Heart left ventricle (tissue), 16 donors: Measurements from ENCODE around the gene TLE4. TPM values are rescaled to one million over a fixed set of nuclear protein-coding genes. Genes with fewer than 3 reads are reported as not detected.
A peak's percentile ranks its signal among the peaks of the same experiment; 100 is the strongest.

Source experiments
- ATAC-seq, 4 donors: fragments of 200-7000 bp; cut with Tn5 transposase; one replicate each; pipeline ENCODE4 v1.9.1; 2020 to 2022; ENCODE audit warnings: moderate library complexity in 4 of 4, mild to moderate bottlenecking in 3 of 4, moderate number of reproducible peaks in 1 of 4
- DNase-seq, 5 donors: peaks; one replicate each; pipeline ENCODE4 v3.0.0-alpha.2; 2020
- H3K27ac ChIP-seq, 12 donors: fragments of 200-600 bp; sonication (generic) in 4 of 12; one replicate each; pipeline versions ENCODE4 v1.5.0 to v1.8.0; 2016 to 2022; ENCODE audit warnings: mild to moderate bottlenecking in 2 of 12
- H3K27me3 ChIP-seq, 9 donors: fragments of 200-600 bp; sonication (generic) in 2 of 9; one replicate each; pipeline versions ENCODE4 v1.5.1 to v1.8.0; 2016 to 2022; ENCODE audit warnings: mild to moderate bottlenecking in 3 of 9
- H3K36me3 ChIP-seq, 9 donors: fragments of 200-600 bp; sonication (generic) in 2 of 9; one replicate each; pipeline versions ENCODE4 v1.5.0 to v1.8.0; 2018 to 2022; ENCODE audit warnings: mild to moderate bottlenecking in 2 of 9
- H3K4me1 ChIP-seq, 12 donors: fragments of 200-600 bp; sonication (generic) in 4 of 12; one replicate each; pipeline versions ENCODE4 v1.5.0 to v1.8.0; 2016 to 2022; ENCODE audit warnings: mild to moderate bottlenecking in 3 of 12
- H3K4me3 ChIP-seq, 12 donors: fragments of 200-600 bp; sonication (generic) in 4 of 12; one replicate each; pipeline versions ENCODE4 v1.5.0 to v1.8.0; 2017 to 2022; ENCODE audit warnings: mild to moderate bottlenecking in 9 of 12, moderate library complexity in 4 of 12
- H3K9me3 ChIP-seq, 12 donors: fragments of 200-600 bp; sonication (generic) in 4 of 12; one replicate each; pipeline versions ENCODE4 v1.5.0 to v1.8.0; 2016 to 2022; ENCODE audit warnings: mild to moderate bottlenecking in 1 of 12
- POLR2A ChIP-seq, 2 donors: fragments of 450-650 bp; IDR thresholded peaks; one replicate each; pipeline ENCODE4 v1.6.1; 2017; ENCODE audit warnings: antibody characterized with exemption in 2 of 2, mild to moderate bottlenecking in 2 of 2, moderate library complexity in 2 of 2
- WGBS, 4 donors: extraction: QIAGEN DNeasy Blood & Tissue Kit in 2 of 4; methylation state at CpG; one replicate each; pipeline versions ENCODE4 v1.1.5 to v1.1.7; 2013 to 2018; 5-methylcytosine and 5-hydroxymethylcytosine counted together
- intact Hi-C, 10 donors: fragments of 100-400 bp; cut with DNase I; formaldehyde crosslinking; loops; one replicate each; pipeline versions ENCODE4 v1.11.1 to v1.14.2; 2022
- polyA plus RNA-seq, 2 donors: library from polyadenylated mRNA; stranded (reverse); fragments of 200-250 nt; gene quantifications; one replicate each; pipeline ENCODE4 v1.2.3, GENCODE V29; 2013
- total RNA-seq, 9 donors: library from RNA; depleted of rRNA in 2 of 9; stranded (reverse); fragments of >200 nt in 2 of 9; fragmentation: NEBNext Ultra II Directional in 3 of 9; extraction: Animal tissue kit (Norgen Biotek cat#: 25700) in 3 of 9; gene quantifications; one replicate each; pipeline versions ENCODE4 v1.1.0 to v1.2.4, GENCODE V29; 2016 to 2023
- TF ChIP-seq, protein P1 (sequence below), 12 donors: fragments of 200-600 bp; sonication (generic) in 4 of 12; IDR thresholded peaks; one replicate each; pipeline versions ENCODE4 v1.5.0 to v1.8.0; 2018 to 2022; ENCODE audit warnings: antibody characterized with exemption in 12 of 12, mild to moderate bottlenecking in 5 of 12
- donor health status: ischemic (EF 13 %, LVEDD 7.1; RV severe dilation, severe dysfunction).
- donor health status: healthy with polysubstance abuse.
- donor health status: DM: no; HTN: yes; CAD: no.
- donor health status: DM: no; HTN: no; CAD: no.
- donor health status: ischemic (EF 25% LVEDD 6.9; RV normal size, moderate dysfunction).
- donor health status: ischemic (EF 25% LVEDD 5.7; RV mildly dilated, moderate dysfunction).
- donor health status: healthy.
- donor health status: DM: yes; HTN: yes; CAD: no.
- donor health status: ischemic (EF 35%, LVEDD 5.7; RV mildly dilated, moderate dysfunction).
- donor health status: nonischemic (EF 11% LVEDD 7.7; RV severe dilation, severe dysfunction).
- donor health status: DM: yes; HTN: yes; CAD: no.
- donor health status: PGD.
- donor health status: ischemic (EF 29% LVEDD 5.4; RV normal size, mild dysfunction).
- donor health status: nonischemic (EF 23%, LVEDD 6.1; RV moderate dilation, normal function).

TLE4 gene
- total and polyA plus RNA-seq, 11 donors: 3.7 to 23.9 (median 13.8) TPM

DNA sequence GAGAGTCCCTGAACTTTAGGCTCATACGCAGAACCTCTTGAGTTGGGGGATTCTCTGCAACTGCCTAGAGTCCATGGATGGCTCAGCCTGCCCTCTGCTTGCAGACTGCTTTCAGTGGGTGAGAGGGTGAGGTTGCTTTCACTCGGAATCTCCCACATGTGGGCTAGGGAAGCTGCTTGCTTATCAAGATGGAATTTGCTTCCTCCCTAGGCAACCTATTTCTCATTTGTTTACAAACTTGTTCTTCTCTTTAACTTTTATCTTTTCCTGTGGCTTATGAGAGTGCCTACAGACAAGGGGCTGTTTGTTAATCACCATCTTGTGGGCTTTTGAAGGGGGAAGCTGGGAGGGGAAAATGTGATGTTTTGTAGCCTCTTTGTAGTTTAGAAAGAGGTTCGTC, 10.0 kb downstream of the TLE4 start:
- Histone ChIP-seq H3K4me3 (no peak overlapping the region), H3K4me1 (peaks cover 0 to 76% (median 43%) of the 10 kb centered on the region in 12 donors), H3K36me3 (peaks cover 0 to 5% (median 0%) of the 10 kb centered on the region in 9 donors), H3K9me3 (no peaks in the 10 kb centered on the region), H3K27me3 (no peaks in the 10 kb centered on the region), H3K27ac (peak overlapping the region in 3 of 12 donors; percentile 1 to 18 (median 12))
- intact Hi-C loops: no loop called here
- WGBS, 4 donors: 44 to 53% (median 46%) methylated on average over 2 to 3 of the region's 3 CpGs
- no peak for ATAC-seq
- no peak for DNase-seq
- TF ChIP-seq POLR2A (IDR thresholded peaks at IDR 0.05): no peak
- TF ChIP-seq, protein P1, sequence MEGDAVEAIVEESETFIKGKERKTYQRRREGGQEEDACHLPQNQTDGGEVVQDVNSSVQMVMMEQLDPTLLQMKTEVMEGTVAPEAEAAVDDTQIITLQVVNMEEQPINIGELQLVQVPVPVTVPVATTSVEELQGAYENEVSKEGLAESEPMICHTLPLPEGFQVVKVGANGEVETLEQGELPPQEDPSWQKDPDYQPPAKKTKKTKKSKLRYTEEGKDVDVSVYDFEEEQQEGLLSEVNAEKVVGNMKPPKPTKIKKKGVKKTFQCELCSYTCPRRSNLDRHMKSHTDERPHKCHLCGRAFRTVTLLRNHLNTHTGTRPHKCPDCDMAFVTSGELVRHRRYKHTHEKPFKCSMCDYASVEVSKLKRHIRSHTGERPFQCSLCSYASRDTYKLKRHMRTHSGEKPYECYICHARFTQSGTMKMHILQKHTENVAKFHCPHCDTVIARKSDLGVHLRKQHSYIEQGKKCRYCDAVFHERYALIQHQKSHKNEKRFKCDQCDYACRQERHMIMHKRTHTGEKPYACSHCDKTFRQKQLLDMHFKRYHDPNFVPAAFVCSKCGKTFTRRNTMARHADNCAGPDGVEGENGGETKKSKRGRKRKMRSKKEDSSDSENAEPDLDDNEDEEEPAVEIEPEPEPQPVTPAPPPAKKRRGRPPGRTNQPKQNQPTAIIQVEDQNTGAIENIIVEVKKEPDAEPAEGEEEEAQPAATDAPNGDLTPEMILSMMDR (IDR thresholded peaks at IDR 0.05): no peak

DNA sequence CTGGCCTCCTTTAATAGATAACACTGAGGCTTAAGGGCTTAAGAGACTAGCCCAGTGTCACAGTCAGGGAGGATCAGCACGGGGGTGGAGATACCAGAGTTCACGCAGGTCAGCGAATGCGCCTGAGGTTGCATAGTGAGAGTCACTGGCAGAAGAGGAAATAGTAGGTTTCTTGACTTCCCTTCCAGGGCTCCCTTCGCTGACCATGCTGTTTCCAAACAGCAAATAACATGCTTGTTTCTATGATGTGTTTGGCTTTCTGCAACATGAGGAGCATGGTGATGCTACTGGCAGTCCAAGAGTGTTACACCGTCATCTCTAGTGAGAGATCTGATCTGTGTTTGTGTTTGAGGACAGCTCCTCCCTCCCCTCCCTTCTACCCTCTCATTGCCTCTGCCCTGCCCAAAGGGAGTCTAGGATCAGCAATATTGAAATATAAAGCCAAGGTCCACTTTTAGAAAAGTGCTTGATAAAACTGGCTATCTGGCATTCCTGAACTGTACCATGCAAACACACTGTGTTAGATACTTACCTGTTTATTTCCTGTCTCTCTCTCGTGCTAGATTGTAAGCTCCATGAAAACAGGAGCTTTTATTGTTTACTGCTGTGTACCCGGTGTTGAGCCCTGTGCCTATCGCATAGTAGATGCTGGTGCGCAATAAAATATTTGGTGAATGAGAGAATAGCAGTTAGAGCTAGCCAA, 12.3 kb downstream of the TLE4 start:
- intact Hi-C loops: no loop called here
- DNase-seq: peak; percentile 34 to 72 (median 58)
- whole genome bisulfite sequencing, 4 donors: 60 to 70% (median 63%) methylated on average over 10 of the region's 10 CpGs

DNA sequence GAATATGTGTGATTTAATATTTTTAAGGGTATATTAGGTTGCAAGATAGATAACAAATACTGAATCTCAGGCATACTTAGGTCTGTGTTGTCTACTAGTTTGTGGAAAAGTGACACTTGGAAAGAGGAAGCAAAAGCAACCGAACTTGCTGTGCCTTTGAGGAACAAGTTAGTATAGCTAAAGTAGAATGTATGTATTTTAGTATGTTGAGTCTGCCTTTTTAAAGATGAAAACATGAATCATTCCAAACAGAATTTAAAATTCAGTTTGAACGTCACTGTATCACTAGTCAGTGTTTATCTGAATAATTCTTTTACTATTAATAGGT, 12.9 kb downstream of the TLE4 start:
- Histone ChIP-seq H3K4me3 (peak overlapping the region in 4 of 12 donors; percentile 0 to 10 (median 4)), H3K4me1 (peaks cover 0 to 62% (median 32%) of the 10 kb centered on the region in 12 donors)

More for the DNA sequence above, 12.3 kb downstream of the TLE4 start:
- H3K27me3 ChIP-seq: no peaks in the 10 kb centered on the region
- peaks cover 0 to 66% (median 35%) of the 10 kb centered on the region in 12 donors for H3K4me1 ChIP-seq
- peaks cover 0 to 5% (median 0%) of the 10 kb centered on the region in 9 donors for H3K36me3 ChIP-seq
- peak overlapping the region in 3 of 12 donors; percentile 15 to 28 (median 24) for H3K27ac ChIP-seq
- peak; percentile 52 to 92 (median 80) for ATAC-seq
- no peak for TF ChIP-seq POLR2A (IDR thresholded peaks at IDR 0.05)
- TF ChIP-seq, protein P1 (IDR thresholded peaks at IDR 0.05): no peak
- H3K4me3 ChIP-seq: peak overlapping the region in 5 of 12 donors; percentile 0 to 10 (median 4)
- no peaks in the 10 kb centered on the region for H3K9me3 ChIP-seq

More for the DNA sequence above, 12.9 kb downstream of the TLE4 start:
- 58 to 69% (median 63%) methylated on average over 2 of the region's 2 CpGs for WGBS, 4 donors
- TF ChIP-seq, protein P1 (IDR thresholded peaks at IDR 0.05): no peak
- TF ChIP-seq POLR2A (IDR thresholded peaks at IDR 0.05): no peak
- Histone ChIP-seq H3K9me3 (no peaks in the 10 kb centered on the region), H3K27me3 (no peaks in the 10 kb centered on the region), H3K36me3 (peaks cover 0 to 5% (median 0%) of the 10 kb centered on the region in 9 donors), H3K27ac (peak overlapping the region in 2 of 12 donors; percentile 15 to 28)
- intact Hi-C loops: no loop called here
- DNase-seq (no peak), ATAC-seq (peak in 2 of 4 donors; percentile 4 to 26)
